ENCODE measurements around the gene RNF151.
"Not testable (repeated sequence)": the region's sequence is repeated elsewhere in the genome, so short reads cannot be mapped to it uniquely, and the experiment has no call there.

RNF151 gene

GRCh38 chr16:1966460-1966859, at the start of gene RNF151:
Gene RNF151 (plus strand): TSS chr16:1966856. CDS start chr16:1966882, 26 bp downstream.
- DNase-seq: no peak

- DNase-seq: no peak
Measured at GRCh38 chr16:1917056-1917664, 49.5 kb upstream of the RNF151 start.

DNA sequence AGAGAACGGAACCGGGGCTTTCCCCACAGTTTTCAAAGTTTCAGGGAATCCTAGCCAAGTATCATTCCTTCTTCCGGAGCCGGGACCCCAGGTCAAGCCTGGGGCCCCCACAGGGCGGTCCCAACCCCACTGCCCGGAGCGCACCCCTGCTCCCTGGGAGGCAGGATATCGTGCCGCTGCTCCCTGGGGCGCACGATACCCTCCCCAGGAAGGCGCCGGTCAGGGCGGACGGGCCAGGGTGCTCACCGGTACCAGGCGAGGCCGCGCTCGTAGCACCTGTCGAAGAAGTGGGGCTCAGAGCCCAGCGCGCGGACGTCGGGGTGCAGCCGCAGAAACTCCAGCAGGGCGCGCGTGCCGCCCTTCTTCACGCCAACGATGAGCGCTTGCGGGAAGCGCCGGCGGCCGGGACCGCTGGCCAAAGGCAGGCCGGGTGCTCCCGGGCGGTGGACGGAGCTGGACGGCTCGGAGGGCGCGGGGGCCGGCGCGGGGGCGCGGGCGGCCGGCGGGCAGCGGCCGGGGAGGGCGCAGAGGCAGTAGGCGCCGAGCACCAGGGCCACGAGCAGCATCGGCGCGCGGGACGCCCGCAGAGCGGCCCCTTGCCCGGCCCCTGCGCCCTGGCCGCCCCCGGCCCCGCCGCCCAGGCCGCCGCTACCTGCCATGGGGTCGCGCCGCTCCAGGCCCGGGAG, 48.8 kb upstream of the RNF151 start:
- DNase-seq: no peak

GRCh38 chr16:1918351-1919326, 48.0 kb upstream of the RNF151 start, which contains the start of gene HS3ST6:
Gene HS3ST6 (minus strand): TSS chr16:1918415. CDS start chr16:1918323, 92 bp downstream.
- no peak for DNase-seq

DNA sequence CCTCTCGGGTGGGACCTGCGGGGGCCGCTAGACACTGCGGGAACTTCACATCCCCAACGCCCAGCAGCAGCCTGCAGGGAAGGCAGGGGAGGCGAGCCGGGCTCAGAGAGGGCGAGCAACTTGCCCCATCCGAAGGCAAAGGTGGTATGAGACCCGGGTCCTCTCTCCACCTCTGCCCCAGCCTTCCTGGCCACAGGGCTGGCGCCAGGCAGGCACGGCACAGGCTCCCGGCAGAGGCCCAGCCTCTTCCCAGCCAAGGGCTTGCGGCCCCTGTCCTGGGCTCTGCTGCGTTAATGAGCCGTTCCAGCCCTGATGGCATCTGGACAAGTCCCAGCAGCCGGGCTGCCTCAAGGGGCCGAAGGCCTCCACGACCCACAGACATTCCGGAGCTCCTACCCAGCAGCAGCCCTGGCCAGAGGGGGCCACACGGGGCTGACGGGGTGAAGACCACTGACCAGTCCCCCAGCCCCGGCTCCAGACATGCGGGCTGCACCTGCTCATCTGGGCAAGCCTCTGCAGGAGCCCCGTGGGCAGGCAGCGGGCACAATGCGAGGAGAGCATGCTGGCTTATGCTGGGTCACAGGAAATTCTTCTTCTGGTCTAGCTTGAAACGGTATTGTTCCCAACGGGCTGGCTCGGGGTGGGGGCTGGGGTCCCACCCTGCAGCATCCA, 47.2 kb upstream of the RNF151 start:
- no peak for DNase-seq

DNA sequence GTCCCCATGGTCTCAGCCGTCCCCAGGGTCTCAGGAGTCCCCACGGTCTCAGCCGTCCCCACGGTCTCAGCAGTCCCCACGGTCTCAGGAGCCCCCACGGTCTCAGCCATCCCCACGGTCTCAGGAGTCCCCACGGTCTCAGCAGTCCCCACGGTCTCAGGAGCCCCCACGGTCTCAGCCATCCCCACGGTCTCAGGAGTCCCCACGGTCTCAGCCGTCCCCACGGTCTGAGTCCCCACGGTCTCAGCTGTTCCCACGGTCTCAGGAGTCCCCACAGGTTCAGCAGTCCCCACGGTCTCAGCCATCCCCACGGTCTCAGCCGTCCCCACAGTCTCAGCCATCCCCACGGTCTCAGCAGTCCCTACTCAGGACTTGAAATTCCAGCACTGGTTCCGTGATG, 46.5 kb upstream of the RNF151 start:
- not testable (repeated sequence) for DNase-seq

DNA sequence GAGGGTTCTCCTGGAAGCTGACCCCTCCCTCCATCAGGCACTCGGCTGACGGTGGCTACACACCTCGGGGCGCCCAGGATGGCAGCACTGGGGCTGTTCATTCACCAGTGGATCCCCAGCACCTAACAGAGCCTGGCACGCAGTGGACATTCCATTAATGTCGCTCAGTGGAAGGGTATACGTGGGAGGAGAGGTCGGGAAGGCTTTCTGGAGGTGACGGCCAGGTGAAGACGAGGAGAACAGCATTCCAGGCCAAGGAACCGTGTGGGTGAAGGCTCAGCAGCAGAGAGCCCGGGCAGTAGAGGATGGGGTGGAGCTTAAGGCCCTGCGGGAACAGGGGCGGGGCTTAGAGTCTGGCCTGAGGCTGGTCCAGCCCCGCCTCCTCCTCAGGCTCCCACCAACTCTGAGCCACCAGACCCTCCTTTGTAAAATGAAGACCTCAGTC, 45.9 kb upstream of the RNF151 start:
- DNase-seq: no peak

GRCh38 chr16:1922357-1922756, 44.3 kb upstream of the RNF151 start:
- no peak for DNase-seq

GRCh38 chr16:1923299-1924034, 43.2 kb upstream of the RNF151 start:
- DNase-seq: peak in 1 of 2 experiments; percentile 16

DNA sequence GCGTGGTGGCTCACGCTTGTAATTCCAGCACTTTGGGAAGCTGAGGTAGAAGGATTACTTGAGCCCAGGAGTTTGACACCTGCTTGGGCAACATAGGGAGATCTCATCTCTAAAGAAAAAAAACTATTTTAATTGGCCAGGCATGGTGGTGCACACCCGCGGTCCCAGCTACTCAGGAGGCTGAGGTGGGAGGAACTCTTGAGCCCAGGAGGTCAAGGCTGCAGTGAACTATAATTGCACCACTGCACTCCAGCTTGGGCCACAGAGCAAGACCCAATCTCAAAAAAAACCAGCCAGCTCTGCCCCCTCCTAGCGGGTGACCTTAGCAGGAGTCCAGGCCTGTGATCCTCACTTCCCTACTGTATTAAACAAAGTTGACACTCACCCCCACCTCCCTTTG, 42.6 kb upstream of the RNF151 start:
- no peak for DNase-seq

GRCh38 chr16:1926271-1926670, 40.4 kb upstream of the RNF151 start:
- no peak for DNase-seq

DNA sequence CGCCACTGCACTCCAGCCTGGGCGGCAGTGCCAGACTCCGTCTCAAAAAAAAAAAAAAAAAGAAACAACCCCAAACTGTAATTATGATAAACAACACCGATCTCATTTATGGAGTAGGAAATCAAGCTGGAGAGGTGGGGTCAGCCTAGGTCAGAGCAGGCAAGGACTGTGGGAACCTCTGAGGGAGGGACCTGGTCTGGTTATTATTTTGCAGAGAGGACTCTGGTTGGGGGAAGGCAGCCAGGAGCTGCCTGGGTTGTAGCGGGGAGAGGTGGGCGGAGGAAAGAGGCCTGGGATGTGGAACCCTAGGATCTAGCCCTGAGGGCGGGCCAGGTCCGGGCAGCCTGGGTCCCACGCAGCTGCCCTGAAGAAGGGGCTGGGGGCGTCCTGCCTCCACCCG, 37.6 kb upstream of the RNF151 start:
- DNase-seq: no peak

DNA sequence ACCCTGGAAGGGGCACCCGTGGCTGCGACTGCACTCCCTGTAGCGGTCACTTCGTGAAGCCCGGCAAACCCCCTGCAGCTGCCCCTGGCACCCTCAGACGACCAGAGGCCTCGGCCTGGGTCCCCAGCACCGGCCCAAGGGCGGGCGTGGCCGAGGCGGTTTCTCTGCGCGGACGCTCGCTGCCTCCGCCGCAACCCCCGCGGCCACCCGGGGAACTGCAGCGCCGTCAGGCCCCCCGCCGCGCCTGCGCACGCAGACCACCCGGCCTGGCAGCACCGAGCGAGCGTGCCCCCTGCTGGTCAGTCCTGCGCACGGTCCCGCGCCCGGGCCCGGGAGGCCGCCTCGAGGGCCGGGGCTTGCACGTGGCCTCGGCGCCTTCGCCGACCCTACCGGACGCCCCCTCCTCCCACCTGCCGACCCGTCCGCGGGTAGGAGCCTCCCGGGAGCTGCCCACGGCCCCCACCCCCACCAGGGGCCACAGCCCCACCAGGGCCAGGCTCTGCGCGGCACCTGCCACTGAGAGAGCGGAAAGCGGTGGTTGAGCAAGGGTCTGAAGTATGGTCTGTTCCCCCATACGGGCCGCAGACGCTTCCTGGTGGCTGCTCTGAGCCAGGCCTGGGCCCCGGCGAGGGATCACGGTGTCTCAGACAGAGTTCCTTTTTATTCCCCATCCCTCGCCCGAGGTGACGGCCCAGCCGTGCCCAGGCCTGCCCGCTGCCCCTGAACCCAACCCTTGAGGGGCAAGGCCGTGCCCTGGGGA, 36.9 kb upstream of the RNF151 start:
- peak in 1 of 2 experiments; percentile 88 for DNase-seq

DNA sequence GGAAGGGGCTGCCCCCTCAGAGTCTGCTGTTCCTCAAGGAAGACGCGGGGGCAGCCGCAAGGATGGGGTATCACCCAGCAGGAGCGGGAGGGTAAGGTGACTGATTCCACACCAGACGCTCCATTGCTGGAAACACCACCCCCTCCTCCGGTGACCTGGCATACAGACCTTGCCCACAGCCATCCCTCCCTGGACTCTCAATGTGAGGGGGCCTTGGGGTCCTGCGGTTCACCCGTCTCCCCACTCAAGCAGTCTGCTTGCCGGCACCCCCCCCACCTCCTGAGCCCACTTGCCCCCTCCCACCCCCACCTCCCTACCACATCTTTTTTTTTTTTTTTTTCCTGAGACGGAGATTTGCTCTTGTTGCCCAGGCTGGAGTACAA, 36.3 kb upstream of the RNF151 start:
- DNase-seq: no peak

GRCh38 chr16:1932050-1933028, 34.3 kb upstream of the RNF151 start:
- no peak for DNase-seq

GRCh38 chr16:1933097-1933661, 33.5 kb upstream of the RNF151 start:
- DNase-seq: no peak

GRCh38 chr16:1936945-1937479, 29.6 kb upstream of the RNF151 start:
- DNase-seq: no peak

DNA sequence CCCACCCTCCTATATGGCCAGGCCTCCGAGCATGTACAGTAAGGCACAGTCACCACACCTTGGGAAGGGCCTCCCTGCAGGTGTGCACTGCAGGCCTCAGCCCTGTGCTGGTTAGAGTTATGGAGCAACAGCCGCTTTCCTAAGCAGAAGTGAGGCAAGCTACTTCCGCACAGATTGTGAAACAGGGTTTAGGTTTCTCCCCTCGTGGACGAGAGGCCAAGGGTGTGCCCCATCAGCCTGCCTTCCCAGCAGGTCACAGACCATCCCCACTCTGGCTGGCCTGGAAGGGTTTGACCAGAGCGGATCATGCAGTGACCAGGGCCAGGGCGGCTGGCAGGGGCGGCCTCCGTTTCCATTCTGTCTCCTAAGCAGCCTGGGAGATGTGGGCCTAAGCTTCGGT, 28.3 kb upstream of the RNF151 start:
- DNase-seq: no peak

- DNase-seq: no peak
Measured at GRCh38 chr16:1938910-1939309, 27.7 kb upstream of the RNF151 start.

Measured in NCI-H446 (cell line).